GM19467 (cell line): ENCODE measurements around the gene NTF3.

Source experiments
- ATAC-seq: cut with Tn5 transposase; IDR thresholded peaks from one replicate; pipeline ENCODE4 v1.9.1; 2021; ENCODE audit warnings: mild to moderate bottlenecking, moderate library complexity; ENCODE audit not compliant: unreplicated experiment

Gene NTF3

GRCh38 chr12:5430641-5431603 lies 986 bp upstream of the NTF3 start:
- ATAC-seq: no peak

- ATAC-seq: no peak
These were observed 1.4 kb downstream of the NTF3 start for GRCh38 chr12:5433081-5433844.

GRCh38 chr12:5433845-5434646 lies 2.1 kb downstream of the NTF3 start:
- ATAC-seq: no peak

- no peak for ATAC-seq
These were observed 3.0 kb downstream of the NTF3 start for GRCh38 chr12:5434647-5435560.

GRCh38 chr12:5437182-5437583 lies 5.3 kb downstream of the NTF3 start:
- ATAC-seq: no peak

- no peak for ATAC-seq
These were observed 5.7 kb downstream of the NTF3 start for GRCh38 chr12:5437589-5437988.

- no peak for ATAC-seq
These were observed 6.8 kb downstream of the NTF3 start for GRCh38 chr12:5438671-5439200.

- no peak for ATAC-seq
These were observed 7.5 kb downstream of the NTF3 start for GRCh38 chr12:5439371-5439771.

GRCh38 chr12:5439788-5440300 lies 7.9 kb downstream of the NTF3 start:
- no peak for ATAC-seq

GRCh38 chr12:5440978-5441377 lies 9.1 kb downstream of the NTF3 start:
- ATAC-seq: no peak

- no peak for ATAC-seq
These were observed 9.8 kb downstream of the NTF3 start for GRCh38 chr12:5441497-5442236.

GRCh38 chr12:5442251-5443006 lies 10.5 kb downstream of the NTF3 start:
- no peak for ATAC-seq

GRCh38 chr12:5444520-5444919 lies 12.6 kb downstream of the NTF3 start:
- ATAC-seq: no peak

- no peak for ATAC-seq
These were observed 15.4 kb downstream of the NTF3 start for GRCh38 chr12:5447320-5447719.

GRCh38 chr12:5451251-5451650 lies 19.3 kb downstream of the NTF3 start:
- no peak for ATAC-seq

- no peak for ATAC-seq
These were observed 20.7 kb downstream of the NTF3 start for GRCh38 chr12:5452569-5452968.

GRCh38 chr12:5453466-5453865 lies 21.6 kb downstream of the NTF3 start:
- no peak for ATAC-seq

GRCh38 chr12:5455045-5455444 lies 23.1 kb downstream of the NTF3 start:
- no peak for ATAC-seq
